T-helper 1 cell treated with Interleukin-12 subunit alpha and Interleukin-12 subunit beta and Interleukin-4 antibody, amounts not matched to agents 30 μg/mL and 1 μg/mL, for 36 hours (primary cell): Measurements from ENCODE around the gene PRSS33.
A peak's percentile ranks its signal among the peaks of the same experiment; 100 is the strongest.

ENCODE experiments used
- H3K27ac Mint-ChIP-seq: one replicate; pipeline ENCODE4 v1.8.0; 2021; ENCODE audit warnings: mild to moderate bottlenecking, mixed read lengths
- H3K27me3 Mint-ChIP-seq: one replicate; pipeline ENCODE4 v1.8.0; 2021; ENCODE audit warnings: low read depth, mixed read lengths
- H3K36me3 Mint-ChIP-seq: one replicate; pipeline ENCODE4 v1.8.0; 2021; ENCODE audit warnings: low read depth, mixed read lengths
- H3K4me1 Mint-ChIP-seq: one replicate; pipeline ENCODE4 v1.8.0; 2021; ENCODE audit warnings: low read depth, mixed read lengths
- H3K4me3 Mint-ChIP-seq: one replicate; pipeline ENCODE4 v1.8.0; 2021; ENCODE audit warnings: mild to moderate bottlenecking, moderate library complexity, mixed read lengths
- H3K9me3 Mint-ChIP-seq: one replicate; pipeline ENCODE4 v1.8.0; 2021; ENCODE audit warnings: mixed read lengths

PRSS33 gene

DNA sequence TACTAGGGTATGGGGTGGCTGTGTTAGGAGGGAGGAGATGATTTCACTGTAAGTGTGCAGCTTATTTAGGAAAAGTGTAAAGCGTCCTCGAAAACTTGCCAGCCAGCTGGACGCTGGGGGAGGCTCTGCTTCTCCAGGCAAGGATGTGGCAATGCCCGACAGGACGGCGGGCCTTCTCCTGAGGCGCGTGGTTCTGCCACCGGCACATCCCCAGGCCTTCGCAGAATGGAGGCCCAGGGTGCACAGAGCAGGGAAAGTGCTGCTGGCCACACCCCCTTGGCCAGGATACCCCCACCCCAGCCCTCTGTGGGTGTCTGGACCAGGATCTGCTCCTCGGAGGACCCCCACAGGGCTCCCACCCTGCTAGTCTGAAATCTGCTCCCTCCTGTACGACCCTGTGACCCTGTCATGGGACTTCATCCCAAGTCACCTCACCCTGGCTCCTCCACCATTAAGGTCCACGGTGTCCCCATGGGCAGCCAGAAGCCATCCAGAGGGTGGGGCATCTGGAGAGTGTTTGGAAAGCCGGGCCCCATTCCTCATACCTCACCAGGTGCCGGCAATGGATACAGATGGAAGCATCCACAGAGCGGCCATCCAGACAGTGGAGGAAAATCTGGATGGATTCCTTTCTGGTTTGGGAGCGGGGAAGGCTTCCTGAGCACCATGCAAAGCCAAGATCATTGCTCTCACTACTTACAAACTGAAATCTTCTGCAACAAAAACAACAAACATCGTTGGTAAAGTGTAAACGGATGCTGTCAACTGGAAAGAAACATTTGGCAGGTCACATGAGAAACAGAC lies 44.2 kb downstream of the PRSS33 start:
- no peak overlapping the region for H3K4me3 Mint-ChIP-seq
- H3K27me3 Mint-ChIP-seq, result no peaks in the 10 kb centered on the region
- no peaks in the 10 kb centered on the region for H3K36me3 Mint-ChIP-seq
- no peak overlapping the region for H3K27ac Mint-ChIP-seq
- no peaks in the 10 kb centered on the region for H3K9me3 Mint-ChIP-seq
- peaks cover 2% of the 10 kb centered on the region for H3K4me1 Mint-ChIP-seq

DNA sequence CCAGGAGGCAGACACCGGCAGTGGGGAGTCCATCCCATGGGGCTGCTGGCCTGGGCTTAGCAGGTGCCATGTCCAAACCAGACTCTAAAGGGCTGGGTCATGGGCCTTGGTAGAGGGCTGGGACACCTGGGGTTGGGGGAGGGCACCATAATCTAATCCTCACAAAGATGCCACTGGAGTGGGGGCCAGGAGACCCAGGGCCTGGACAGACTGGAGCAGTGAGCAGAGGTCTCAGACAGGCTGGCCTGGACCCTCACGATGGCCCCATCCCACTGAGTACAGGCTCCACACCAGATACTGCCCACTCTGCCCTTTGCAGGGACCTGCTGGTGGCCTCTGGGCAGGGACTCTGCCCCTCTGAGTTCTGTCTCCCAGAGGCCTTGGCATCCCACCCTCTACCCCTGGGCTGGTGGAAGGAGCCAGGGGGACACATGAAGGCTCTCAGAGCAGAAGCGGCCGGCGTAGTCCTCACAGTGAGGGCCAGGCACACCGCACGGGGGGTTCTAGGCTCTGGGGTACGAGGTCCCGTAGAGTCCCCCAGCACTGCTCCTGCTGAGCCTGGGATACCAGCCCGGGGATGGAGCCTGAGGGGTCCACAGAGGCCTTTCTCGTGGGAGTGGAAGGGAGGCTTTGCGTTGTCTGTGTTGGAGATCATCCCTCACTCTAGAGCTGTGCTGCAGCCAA lies 44.9 kb downstream of the PRSS33 start:
- Mint-ChIP-seq H3K4me3 (no peak overlapping the region), H3K9me3 (no peaks in the 10 kb centered on the region), H3K4me1 (peaks cover 2% of the 10 kb centered on the region), H3K27ac (no peak overlapping the region), H3K36me3 (no peaks in the 10 kb centered on the region), H3K27me3 (no peaks in the 10 kb centered on the region)

DNA sequence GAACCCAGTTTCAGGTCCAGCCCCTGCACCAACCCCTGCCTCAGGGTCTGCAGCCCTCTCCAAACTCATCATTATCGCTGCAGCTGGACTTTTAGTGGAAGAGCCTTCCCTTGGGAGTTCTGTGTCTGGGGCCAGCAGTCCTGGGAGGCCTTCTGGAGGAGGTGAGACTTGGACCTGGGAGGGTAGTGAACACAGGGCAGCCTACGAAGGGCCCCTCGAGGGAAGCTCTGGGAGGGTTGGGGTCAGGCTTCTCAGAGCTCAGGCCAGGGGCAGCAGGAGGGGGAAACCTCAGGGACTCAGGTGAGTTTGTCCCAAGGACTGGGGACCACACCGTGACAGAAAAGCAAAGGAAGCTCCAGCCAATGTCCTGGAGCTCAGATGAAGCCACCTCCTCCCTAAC lies 46.2 kb downstream of the PRSS33 start:
- Mint-ChIP-seq H3K4me3 (no peak overlapping the region), H3K27me3 (no peaks in the 10 kb centered on the region), H3K4me1 (peaks cover 2% of the 10 kb centered on the region), H3K36me3 (no peaks in the 10 kb centered on the region), H3K9me3 (no peaks in the 10 kb centered on the region), H3K27ac (no peak overlapping the region)

DNA sequence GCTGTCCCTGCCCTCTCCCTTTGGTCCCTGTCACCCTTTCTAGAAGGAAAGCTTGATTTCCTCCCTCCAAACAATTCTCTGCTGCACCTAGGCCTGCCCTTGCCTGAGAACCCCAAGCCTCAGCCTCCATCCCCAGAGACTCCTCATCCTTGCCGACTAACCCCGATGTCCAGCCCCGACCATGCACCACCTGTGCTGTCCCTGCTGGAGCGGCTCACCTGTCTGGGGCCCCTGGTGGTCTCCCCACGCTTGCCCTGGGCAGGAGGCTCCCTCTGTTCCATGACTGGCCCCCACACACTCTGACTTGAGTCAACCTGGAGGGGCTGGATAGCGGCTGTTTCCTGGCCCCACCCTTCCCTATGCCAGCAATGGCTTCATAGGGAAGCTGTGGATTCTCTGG lies 46.9 kb downstream of the PRSS33 start:
- Mint-ChIP-seq H3K9me3 (no peaks in the 10 kb centered on the region), H3K36me3 (no peaks in the 10 kb centered on the region), H3K4me3 (no peak overlapping the region), H3K27ac (peak overlapping the region; percentile 72), H3K27me3 (no peaks in the 10 kb centered on the region), H3K4me1 (peaks cover 2% of the 10 kb centered on the region)

DNA sequence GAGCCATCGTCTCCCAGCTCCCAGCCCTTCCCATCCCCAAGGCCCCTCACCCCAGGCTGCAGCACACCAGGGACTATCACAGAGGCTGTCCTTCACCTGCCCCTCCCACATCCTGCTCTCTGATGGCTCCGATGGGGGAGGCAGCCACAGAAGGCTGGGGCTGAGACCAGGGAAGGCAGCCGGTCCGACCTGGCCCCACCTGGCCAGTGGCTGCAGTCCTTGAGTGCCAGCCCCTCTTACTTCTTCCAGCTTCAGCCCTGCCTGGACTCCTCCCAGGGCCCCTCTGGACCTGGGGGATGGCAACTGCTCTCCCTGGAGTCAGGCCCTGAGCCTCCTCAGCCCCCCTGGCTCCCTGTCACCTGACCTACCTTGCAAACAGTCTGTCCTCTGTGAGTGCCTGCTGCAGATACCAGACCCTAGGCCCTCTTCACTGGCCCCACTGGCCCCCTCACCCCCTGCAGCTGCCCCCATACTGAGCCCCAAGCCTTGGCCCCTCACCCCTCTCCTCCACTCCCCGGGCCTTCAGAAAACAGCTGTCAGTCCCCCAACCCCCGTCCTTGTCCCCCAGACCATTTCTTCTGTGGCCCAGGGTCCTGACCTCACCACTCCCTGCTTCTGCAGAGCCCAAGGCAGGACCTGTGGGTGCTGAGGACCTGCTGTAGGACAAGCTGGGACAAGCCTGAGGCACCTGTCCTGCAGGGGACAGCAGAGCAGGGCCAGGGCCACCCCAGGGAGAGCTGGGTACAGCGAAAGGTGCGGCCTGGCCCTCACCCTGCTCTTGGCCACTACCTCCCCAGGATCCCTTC lies 47.5 kb downstream of the PRSS33 start:
- H3K9me3 Mint-ChIP-seq, result no peaks in the 10 kb centered on the region
- no peak overlapping the region for H3K4me3 Mint-ChIP-seq
- H3K27me3 Mint-ChIP-seq, result no peaks in the 10 kb centered on the region
- no peaks in the 10 kb centered on the region for H3K36me3 Mint-ChIP-seq
- H3K4me1 Mint-ChIP-seq, result peaks cover 2% of the 10 kb centered on the region
- H3K27ac Mint-ChIP-seq, result peak overlapping the region; percentile 72

DNA sequence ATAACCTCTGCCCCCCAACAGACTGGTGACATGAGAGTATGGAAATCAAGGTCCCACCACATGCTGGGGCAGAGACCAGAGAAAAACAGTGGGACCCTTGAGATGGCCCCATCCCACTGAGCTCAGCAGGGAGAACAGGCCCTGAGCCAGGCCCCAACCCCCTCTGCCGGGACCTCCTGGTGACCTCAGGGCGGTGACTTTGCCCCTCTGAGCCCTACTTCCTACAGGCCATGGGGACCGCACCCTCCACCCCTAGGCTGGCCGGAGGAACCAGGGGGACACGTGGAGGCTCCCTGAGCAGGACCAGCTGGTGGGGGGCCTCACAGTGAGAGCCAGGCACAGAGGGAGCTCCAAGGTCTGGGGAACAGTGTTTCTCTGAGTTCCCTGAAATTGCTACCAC lies 48.7 kb downstream of the PRSS33 start:
- no peaks in the 10 kb centered on the region for H3K27me3 Mint-ChIP-seq
- H3K4me1 Mint-ChIP-seq, result peaks cover 2% of the 10 kb centered on the region

DNA sequence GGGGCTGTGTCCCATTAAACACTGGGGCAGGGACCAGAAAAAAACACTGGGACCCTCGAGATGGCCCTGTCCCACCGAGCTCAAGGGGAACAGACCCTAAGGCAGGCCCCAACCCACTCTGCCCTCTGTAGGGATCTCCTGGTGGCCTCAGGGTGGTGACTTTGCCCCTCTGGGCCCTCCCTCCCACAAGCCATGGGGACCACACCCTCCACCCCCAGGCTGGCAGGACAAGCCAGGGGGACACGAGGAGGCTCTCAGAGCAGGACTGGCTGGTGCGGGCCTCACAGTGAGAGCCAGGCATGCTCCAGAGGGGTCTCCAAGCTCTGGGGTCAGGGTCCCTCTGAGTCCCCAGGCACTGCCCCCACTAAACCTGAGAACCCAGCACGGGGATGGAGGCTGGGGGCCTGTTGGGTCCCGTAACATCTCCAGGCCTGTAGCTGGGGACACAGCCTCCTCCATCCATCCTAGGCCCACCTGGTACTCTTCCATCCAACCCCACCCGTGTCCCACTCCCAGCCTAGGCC lies 49.4 kb downstream of the PRSS33 start:
- H3K4me1 Mint-ChIP-seq, result peaks cover 2% of the 10 kb centered on the region
- no peak overlapping the region for H3K27ac Mint-ChIP-seq
- no peaks in the 10 kb centered on the region for H3K9me3 Mint-ChIP-seq
- no peaks in the 10 kb centered on the region for H3K36me3 Mint-ChIP-seq
- H3K27me3 Mint-ChIP-seq, result no peaks in the 10 kb centered on the region
- H3K4me3 Mint-ChIP-seq, result no peak overlapping the region

More for the DNA sequence above, 48.7 kb downstream of the PRSS33 start:
- no peak overlapping the region for H3K4me3 Mint-ChIP-seq
- no peaks in the 10 kb centered on the region for H3K36me3 Mint-ChIP-seq
- H3K9me3 Mint-ChIP-seq, result no peaks in the 10 kb centered on the region
- no peak overlapping the region for H3K27ac Mint-ChIP-seq

DNA sequence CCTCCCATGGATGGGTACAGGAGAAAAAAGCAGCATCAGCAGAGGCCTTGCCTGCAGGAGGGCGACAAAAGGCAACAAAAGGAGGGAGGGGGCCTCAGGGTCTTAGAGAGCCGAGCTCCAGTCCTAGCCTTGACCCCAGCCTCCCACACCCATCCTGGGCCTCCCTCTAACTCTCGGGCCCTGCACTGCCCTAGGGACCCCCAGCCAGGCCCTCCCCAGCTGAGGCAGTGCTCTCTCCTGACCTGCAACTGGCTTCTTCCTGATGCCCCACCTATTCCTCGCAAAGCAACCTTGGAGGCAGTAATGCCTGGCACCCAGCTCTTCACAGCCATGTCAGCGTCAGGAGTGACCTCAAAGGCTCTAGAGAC lies 50.1 kb downstream of the PRSS33 start:
- Mint-ChIP-seq H3K9me3 (no peaks in the 10 kb centered on the region), H3K4me3 (no peak overlapping the region), H3K27ac (no peak overlapping the region), H3K36me3 (no peaks in the 10 kb centered on the region), H3K27me3 (no peaks in the 10 kb centered on the region), H3K4me1 (peaks cover 2% of the 10 kb centered on the region)

DNA sequence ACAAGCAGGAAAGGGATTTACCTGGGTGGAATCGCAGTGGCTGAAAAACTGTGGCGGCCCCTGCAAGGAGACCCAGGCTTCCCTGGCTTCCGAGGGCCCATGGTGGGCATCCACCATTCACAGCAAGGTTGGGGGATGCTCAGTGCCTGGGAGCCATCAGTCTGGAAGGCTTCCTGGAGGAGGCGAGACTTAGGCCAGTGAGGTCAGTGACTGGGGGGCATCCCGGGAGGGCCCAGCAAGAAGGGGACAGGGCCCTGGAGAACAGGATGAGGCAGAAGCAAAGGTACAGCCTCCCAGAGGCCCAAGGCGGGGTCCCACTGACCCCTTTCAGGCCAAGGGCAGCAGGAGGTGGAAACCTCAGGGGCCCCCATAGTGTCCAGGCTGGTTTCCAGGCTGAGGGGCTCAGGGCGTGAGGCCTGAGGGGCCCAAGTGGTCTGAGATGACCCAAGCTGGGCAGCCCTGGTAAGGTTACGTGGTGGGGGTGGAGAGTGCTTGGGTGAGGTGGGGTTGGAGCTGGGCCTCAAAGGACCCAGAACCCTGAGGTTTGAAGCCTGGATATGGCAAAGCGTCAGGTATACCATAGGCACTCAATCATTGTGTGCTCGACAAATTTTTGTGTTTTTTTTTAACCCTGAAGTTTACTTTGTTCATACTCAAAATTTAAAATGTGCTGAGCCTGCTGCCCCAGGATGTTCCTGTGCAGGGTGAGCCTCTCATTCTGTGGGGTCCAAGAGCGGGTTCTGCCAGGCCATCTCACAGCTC lies 50.7 kb downstream of the PRSS33 start:
- Mint-ChIP-seq H3K9me3 (no peaks in the 10 kb centered on the region), H3K4me1 (peaks cover 2% of the 10 kb centered on the region), H3K36me3 (no peaks in the 10 kb centered on the region), H3K27ac (no peak overlapping the region), H3K4me3 (no peak overlapping the region), H3K27me3 (no peaks in the 10 kb centered on the region)

DNA sequence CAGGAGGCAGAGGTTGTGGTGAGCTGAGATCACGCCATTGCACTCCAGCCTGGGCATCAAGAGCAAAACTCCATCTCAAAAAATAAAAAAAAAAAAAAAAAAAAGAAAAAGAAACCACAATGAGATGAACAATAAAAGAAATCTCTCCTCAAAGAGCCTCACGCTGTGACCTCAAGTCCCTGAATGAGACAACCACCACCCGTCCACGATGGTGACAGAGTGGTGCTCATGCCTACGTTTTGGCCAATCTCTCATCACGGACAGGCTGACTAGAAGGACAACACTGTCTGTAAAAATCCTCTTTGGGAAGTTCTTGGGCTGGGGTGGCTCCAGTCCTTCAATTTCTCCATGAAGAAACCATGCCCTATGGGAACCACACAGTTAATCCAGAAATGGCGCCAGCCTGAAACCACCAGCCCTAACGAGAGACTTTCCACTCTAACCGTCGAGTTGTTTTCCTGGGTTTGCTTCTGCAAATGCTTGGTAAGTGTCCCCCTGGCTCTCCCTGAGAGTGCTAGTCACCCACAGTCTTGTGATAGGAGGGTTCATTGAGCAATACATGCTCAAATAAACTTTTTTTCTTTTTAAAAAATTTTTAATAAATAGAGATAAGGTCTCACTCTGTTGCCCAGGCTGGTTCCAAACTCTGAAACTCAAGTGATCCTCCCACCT lies 52.4 kb downstream of the PRSS33 start:
- H3K27ac Mint-ChIP-seq, result no peak overlapping the region
- no peaks in the 10 kb centered on the region for H3K36me3 Mint-ChIP-seq

More for the DNA sequence above, 52.4 kb downstream of the PRSS33 start:
- Mint-ChIP-seq H3K9me3 (no peaks in the 10 kb centered on the region), H3K27me3 (no peaks in the 10 kb centered on the region), H3K4me1 (no peaks in the 10 kb centered on the region), H3K4me3 (no peak overlapping the region)
